GM12874 (cell line): ENCODE measurements around the gene ZC3H12A.
A peak's percentile ranks its signal among the peaks of the same experiment; 100 is the strongest.

Source experiments
- CTCF ChIP-seq: IDR thresholded peaks from 2 replicates; pipeline ENCODE4 v1.5.1; 2011; ENCODE audit warnings: low read depth, mild to moderate bottlenecking, control low read depth, low read length, moderate library complexity; ENCODE audit not compliant: insufficient read depth

Gene ZC3H12A

GRCh38 chr1:37513795-37514349, 39.5 kb downstream of the ZC3H12A start:
- no peak for TF ChIP-seq CTCF

GRCh38 chr1:37514350-37515184, 40.2 kb downstream of the ZC3H12A start, which contains the start of gene MEAF6:
TSS of gene MEAF6 (minus strand) at chr1:37514766. CDS start at chr1:37514746, 20 bp downstream.
- TF ChIP-seq CTCF, result peak; percentile 78

- no peak for TF ChIP-seq CTCF
These were observed 41.0 kb downstream of the ZC3H12A start for GRCh38 chr1:37515185-37516034.

GRCh38 chr1:37517569-37517968, 43.2 kb downstream of the ZC3H12A start:
- TF ChIP-seq CTCF, result no peak

GRCh38 chr1:37519613-37520012, 45.2 kb downstream of the ZC3H12A start:
- no peak for TF ChIP-seq CTCF

GRCh38 chr1:37533317-37534093, 59.1 kb downstream of the ZC3H12A start:
- no peak for TF ChIP-seq CTCF
